Measurements from ENCODE around the gene HIF1AN. TPM values are rescaled to one million over a fixed set of nuclear protein-coding genes. Genes with fewer than 3 reads are reported as not detected.

HIF1AN gene
- total RNA-seq, 1 donor from 2014 or later, result 16.9 TPM

DNA sequence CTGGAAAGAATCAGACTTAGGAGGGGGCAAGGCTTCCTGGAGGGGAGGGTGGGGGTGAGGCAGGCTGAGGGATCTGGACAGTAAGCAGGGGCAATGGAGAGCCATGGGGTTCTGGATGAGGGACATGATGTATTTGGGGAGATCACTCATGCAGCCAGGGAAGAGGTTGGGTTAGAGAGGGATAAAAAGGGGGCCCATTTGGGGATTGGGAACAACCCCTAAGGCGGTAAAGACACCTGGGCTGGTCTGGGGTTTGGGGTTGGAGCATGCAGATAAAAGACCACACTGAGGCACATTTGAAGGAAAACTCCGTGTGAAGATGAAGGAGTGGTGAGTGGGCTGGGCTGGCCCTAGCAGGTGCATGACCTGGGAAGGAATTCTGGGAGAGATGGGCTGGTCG, 30.8 kb downstream of the HIF1AN start:
- peaks cover 11% of the 10 kb centered on the region for H3K27me3 ChIP-seq
- intact Hi-C loops (cut with DNase I), result no loop called here

DNA sequence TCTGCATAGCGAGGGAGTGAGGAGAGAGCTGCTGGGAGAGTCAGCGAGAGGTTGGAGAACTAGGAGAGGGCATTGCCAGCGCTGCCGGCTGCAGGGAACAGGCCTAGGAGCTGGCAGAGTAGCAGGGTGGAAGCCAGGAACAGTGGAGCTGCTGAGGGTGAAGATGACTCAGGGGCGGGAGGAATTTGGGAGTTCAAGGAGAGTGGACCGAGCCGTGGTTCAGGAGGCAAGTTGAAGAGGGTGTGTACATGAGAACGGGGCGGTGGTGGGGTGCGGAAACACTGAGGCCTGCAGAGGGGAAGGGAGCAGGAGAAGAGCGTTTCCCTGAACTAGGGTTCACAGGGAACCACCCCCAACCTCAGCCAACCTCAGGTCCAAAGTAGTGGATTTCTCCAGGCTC, 31.5 kb downstream of the HIF1AN start:
- Histone ChIP-seq H3K27me3 (peaks cover 7% of the 10 kb centered on the region), H3K9me3 (no peaks in the 10 kb centered on the region), H3K4me3 (no peak overlapping the region), H3K27ac (no peak overlapping the region), H3K4me1 (peaks cover 7% of the 10 kb centered on the region), H3K36me3 (no peaks in the 10 kb centered on the region)
- DNase-seq (ENCODE audit: extremely low spot score in 2 of 2), result no peak
- TF ChIP-seq POLR2AphosphoS5 (IDR thresholded peaks at IDR 0.05; ENCODE audit: insufficient read depth in 1 of 2, low read depth in 1 of 2), result no peak
- TF ChIP-seq POLR2A (IDR thresholded peaks at IDR 0.05), result no peak
- TF ChIP-seq, protein P1, sequence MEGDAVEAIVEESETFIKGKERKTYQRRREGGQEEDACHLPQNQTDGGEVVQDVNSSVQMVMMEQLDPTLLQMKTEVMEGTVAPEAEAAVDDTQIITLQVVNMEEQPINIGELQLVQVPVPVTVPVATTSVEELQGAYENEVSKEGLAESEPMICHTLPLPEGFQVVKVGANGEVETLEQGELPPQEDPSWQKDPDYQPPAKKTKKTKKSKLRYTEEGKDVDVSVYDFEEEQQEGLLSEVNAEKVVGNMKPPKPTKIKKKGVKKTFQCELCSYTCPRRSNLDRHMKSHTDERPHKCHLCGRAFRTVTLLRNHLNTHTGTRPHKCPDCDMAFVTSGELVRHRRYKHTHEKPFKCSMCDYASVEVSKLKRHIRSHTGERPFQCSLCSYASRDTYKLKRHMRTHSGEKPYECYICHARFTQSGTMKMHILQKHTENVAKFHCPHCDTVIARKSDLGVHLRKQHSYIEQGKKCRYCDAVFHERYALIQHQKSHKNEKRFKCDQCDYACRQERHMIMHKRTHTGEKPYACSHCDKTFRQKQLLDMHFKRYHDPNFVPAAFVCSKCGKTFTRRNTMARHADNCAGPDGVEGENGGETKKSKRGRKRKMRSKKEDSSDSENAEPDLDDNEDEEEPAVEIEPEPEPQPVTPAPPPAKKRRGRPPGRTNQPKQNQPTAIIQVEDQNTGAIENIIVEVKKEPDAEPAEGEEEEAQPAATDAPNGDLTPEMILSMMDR (IDR thresholded peaks at IDR 0.05), result no peak
- intact Hi-C loops (cut with DNase I), result no loop called here

More for the DNA sequence above, 30.8 kb downstream of the HIF1AN start:
- no peak overlapping the region for H3K27ac ChIP-seq
- no peak for TF ChIP-seq POLR2A (IDR thresholded peaks at IDR 0.05)
- TF ChIP-seq POLR2AphosphoS5 (IDR thresholded peaks at IDR 0.05; ENCODE audit: insufficient read depth in 1 of 2, low read depth in 1 of 2), result no peak
- TF ChIP-seq, protein P1 (IDR thresholded peaks at IDR 0.05), result no peak
- no peak overlapping the region for H3K4me3 ChIP-seq
- H3K36me3 ChIP-seq, result no peaks in the 10 kb centered on the region
- H3K9me3 ChIP-seq, result no peaks in the 10 kb centered on the region
- peak; percentile 28 to 54 for DNase-seq (ENCODE audit: extremely low spot score in 2 of 2)
- H3K4me1 ChIP-seq, result peaks cover 14% of the 10 kb centered on the region

DNA sequence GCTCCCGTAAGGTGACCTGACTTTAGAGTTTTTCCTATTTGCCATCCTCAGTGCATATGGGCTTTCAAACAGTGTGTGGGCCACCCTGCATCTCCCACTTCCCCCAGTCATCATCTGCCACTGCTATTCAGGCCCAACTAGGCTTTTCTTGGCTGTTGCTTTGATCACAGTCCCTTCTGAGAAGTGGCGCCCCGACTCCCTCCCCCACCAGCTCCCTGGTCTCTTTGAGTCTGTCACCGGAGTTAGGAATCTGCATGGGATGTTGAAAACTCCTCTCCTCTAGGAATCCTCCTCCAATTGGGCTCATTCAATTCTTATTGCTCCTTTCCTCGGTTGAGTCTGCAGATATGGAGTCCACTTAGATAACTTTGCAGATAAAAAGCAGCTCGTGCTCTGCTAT, 32.1 kb downstream of the HIF1AN start:
- Histone ChIP-seq H3K27ac (no peak overlapping the region), H3K9me3 (no peaks in the 10 kb centered on the region), H3K36me3 (no peaks in the 10 kb centered on the region), H3K27me3 (peaks cover 1% of the 10 kb centered on the region), H3K4me1 (peaks cover under 1% of the 10 kb centered on the region), H3K4me3 (no peak overlapping the region)
- peak in 1 of 2 donors; percentile 58 for DNase-seq (ENCODE audit: extremely low spot score in 2 of 2)
- intact Hi-C loops (cut with DNase I), result no loop called here
- TF ChIP-seq, protein P1 (IDR thresholded peaks at IDR 0.05), result no peak

GRCh38 chr10:100568912-100569311, 33.2 kb downstream of the HIF1AN start:
- H3K27ac ChIP-seq, result no peak overlapping the region
- H3K36me3 ChIP-seq, result no peaks in the 10 kb centered on the region
- H3K9me3 ChIP-seq, result no peaks in the 10 kb centered on the region
- H3K27me3 ChIP-seq, result no peaks in the 10 kb centered on the region
- H3K4me3 ChIP-seq, result no peak overlapping the region
- no peaks in the 10 kb centered on the region for H3K4me1 ChIP-seq
- DNase-seq (ENCODE audit: extremely low spot score in 2 of 2), result peak in 1 of 2 donors; percentile 25
- TF ChIP-seq POLR2A (IDR thresholded peaks at IDR 0.05) (no peak), POLR2AphosphoS5 (IDR thresholded peaks at IDR 0.05; ENCODE audit: insufficient read depth in 1 of 2, low read depth in 1 of 2) (no peak)
- TF ChIP-seq, protein P1 (IDR thresholded peaks at IDR 0.05), result no peak
- intact Hi-C loops (cut with DNase I), result no loop called here

DNA sequence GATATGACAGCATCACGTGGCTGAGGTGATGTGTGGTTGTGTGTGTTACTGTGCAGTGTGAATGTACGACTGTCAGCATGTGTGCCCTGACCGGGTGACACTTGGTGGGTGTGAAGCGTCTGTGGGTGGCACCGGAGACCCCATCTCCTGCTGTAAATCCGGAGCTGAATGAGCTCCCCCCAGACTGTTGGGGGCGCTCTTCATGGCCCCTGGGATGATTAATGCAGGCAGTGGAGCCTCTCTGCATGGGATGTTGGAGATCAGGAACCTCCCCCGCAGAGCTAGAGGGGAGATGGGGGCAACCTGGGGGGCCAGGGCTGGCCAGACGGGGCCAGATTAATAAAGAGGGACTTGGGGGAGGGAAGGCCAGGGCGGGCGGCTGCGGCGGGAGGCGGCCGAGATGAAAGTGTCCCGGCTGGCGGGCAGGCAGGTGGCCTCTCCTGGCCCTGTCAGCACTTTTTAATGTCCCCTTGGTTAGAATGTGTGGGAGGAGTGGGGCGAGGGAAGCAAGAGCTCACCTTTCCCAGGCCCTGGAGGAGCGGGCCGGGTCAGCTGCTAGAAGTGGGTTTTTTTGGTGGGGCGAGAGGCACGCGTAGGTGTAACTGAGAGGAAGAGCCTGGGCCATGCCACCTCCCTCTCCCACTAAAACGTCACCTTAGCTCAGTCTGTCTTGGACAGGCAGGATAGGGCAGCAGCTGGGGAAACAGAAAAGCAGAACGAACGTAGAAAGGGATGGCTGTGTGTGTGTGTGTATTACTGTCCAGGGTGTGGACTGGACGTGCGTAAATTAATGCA, 34.1 kb downstream of the HIF1AN start:
- TF ChIP-seq POLR2AphosphoS5 (IDR thresholded peaks at IDR 0.05; ENCODE audit: insufficient read depth in 1 of 2, low read depth in 1 of 2) (no peak), POLR2A (IDR thresholded peaks at IDR 0.05) (no peak)
- TF ChIP-seq, protein P1 (IDR thresholded peaks at IDR 0.05), result no peak
- Histone ChIP-seq H3K4me1 (no peaks in the 10 kb centered on the region), H3K27ac (no peak overlapping the region), H3K27me3 (no peaks in the 10 kb centered on the region), H3K36me3 (no peaks in the 10 kb centered on the region), H3K9me3 (no peaks in the 10 kb centered on the region), H3K4me3 (no peak overlapping the region)
- intact Hi-C loops (cut with DNase I), result no loop called here
- peak in 1 of 2 donors; percentile 40 for DNase-seq (ENCODE audit: extremely low spot score in 2 of 2)
